Activated T-cell treated with anti-CD3 and anti-CD28 coated beads for 1 hour (primary cell): Measurements from ENCODE around the gene TAS2R42.

Source experiments
- DNase-seq: peaks from one replicate; pipeline ENCODE4 v3.0.0-alpha.2; 2020; ENCODE audit warnings: low read depth

Gene TAS2R42

GRCh38 chr12:11144297-11144696 is 42.4 kb downstream of the TAS2R42 start:
- no peak for DNase-seq

GRCh38 chr12:11143352-11143751 is 43.4 kb downstream of the TAS2R42 start:
- DNase-seq: no peak

DNA sequence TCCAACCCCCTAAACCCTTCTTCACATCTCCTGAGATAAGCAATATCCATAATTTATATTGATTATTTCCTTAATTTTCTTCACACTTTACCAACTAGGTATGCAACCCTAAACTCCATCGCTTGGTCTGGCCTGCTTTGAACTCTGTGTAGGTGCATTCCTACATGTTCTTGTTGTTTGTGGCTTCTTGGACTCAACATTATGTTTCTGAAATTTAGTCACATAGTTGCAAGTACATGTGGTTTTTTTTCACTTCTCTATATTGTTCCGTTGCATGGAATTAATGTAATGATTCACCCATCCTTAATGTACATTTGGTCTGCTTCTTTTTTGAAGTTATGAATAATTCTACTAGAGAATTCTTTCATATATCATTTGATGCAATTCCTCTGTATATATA is 50.7 kb downstream of the TAS2R42 start:
- DNase-seq: no peak
